HL-60 (cell line): ENCODE results near the gene PKIB.

Experiments used
- CTCF ChIP-seq: IDR thresholded peaks from one replicate; pipeline ENCODE4 v1.5.1; 2011; ENCODE audit warnings: low read length, control low read depth, inconsistent platforms; ENCODE audit not compliant: insufficient read depth
- POLR2AphosphoS5 ChIP-seq: IDR thresholded peaks from 2 replicates; pipeline ENCODE4 v1.6.1; 2012; ENCODE audit warnings: low read depth

GRCh38 chr6:122753688-122754056 lies 143.5 kb downstream of the PKIB start:
- TF ChIP-seq CTCF: no peak
- TF ChIP-seq POLR2AphosphoS5: no peak
